Ovary (tissue), 3 donors: Measurements from ENCODE around the gene TTC7B.

ENCODE experiments used
- EP300 ChIP-seq: sonication (generic); formaldehyde crosslinking; IDR thresholded peaks from one replicate; pipeline ENCODE4 v1.6.1; 2017; ENCODE audit warnings: antibody characterized with exemption
- POLR2A ChIP-seq: fragments of 450-650 bp; IDR thresholded peaks from one replicate; pipeline ENCODE4 v1.6.1; 2017; ENCODE audit warnings: antibody characterized with exemption, mild to moderate bottlenecking, moderate library complexity
- TF ChIP-seq, protein P1 (sequence below), 3 donors: fragments of 450-650 bp in 2 of 3; fragments of 200-600 bp in 1 of 3; IDR thresholded peaks; one replicate each; pipeline versions ENCODE4 v1.5.1 to v1.8.0; 2016 to 2022; ENCODE audit warnings: antibody characterized with exemption in 3 of 3, mild to moderate bottlenecking in 1 of 3
- donor health status: DM: no; HTN: no; CAD: no.

DNA sequence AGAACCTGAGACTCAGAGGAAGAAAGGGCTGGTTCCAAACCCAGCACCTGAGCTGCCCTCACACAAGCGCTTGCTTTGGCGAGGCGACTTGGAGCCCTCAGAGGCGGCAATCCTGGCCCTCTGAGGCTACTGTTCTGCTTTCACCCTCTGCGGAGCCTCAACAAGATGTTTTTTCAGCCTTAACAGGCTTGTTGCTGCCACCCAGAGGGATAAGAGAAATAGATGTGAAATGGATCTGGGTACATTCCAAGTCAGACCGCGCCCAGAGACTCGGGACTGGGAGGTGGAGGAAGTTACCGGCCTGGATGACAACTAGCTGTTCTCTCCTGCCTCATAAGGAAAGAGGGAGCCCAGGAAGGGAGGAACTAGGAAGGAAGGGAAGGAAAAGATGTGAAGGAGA, 89.6 kb downstream of the TTC7B start:
- TF ChIP-seq, protein P1, sequence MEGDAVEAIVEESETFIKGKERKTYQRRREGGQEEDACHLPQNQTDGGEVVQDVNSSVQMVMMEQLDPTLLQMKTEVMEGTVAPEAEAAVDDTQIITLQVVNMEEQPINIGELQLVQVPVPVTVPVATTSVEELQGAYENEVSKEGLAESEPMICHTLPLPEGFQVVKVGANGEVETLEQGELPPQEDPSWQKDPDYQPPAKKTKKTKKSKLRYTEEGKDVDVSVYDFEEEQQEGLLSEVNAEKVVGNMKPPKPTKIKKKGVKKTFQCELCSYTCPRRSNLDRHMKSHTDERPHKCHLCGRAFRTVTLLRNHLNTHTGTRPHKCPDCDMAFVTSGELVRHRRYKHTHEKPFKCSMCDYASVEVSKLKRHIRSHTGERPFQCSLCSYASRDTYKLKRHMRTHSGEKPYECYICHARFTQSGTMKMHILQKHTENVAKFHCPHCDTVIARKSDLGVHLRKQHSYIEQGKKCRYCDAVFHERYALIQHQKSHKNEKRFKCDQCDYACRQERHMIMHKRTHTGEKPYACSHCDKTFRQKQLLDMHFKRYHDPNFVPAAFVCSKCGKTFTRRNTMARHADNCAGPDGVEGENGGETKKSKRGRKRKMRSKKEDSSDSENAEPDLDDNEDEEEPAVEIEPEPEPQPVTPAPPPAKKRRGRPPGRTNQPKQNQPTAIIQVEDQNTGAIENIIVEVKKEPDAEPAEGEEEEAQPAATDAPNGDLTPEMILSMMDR (IDR thresholded peaks at IDR 0.05) = no peak
- no peak for TF ChIP-seq POLR2A
- TF ChIP-seq EP300 = no peak
